GM12878 (cell line): ENCODE measurements around the gene PLXNB3. TPM values are rescaled to one million over a fixed set of nuclear protein-coding genes. Genes with fewer than 3 reads are reported as not detected.
"Not testable (repeated sequence)": the region's sequence is repeated elsewhere in the genome, so short reads cannot be mapped to it uniquely, and the experiment has no call there.

Source experiments
- ATAC-seq: fragments of 200-7000 bp; cut with Tn5 transposase; 3 replicates; pipeline ENCODE4 v1.9.1; 2020; ENCODE audit warnings: mild to moderate bottlenecking, moderate library complexity
- BruUV-seq: library from RNA; stranded (reverse); fragments of 400-500 nt; replicated peaks from 2 replicates; lab custom pipeline; 2021; lab: Mats Ljungman, UMichigan
- CTCF ChIA-PET: fragments of 300-600 bp; sonication (Branson Sonifier 250); formaldehyde crosslinking; extraction: SDS; loops from one replicate; lab custom pipeline; 2021; ENCODE audit warnings: inconsistent platforms; lab: Yijun Ruan, JAX
- POLR2A ChIA-PET: fragments of 350-600 bp; formaldehyde crosslinking; extraction: SDS; loops from one replicate; lab custom pipeline; 2021; ENCODE audit warnings: inconsistent platforms; lab: Charles Lee
- RAD21 ChIA-PET: fragments of 300-600 bp; sonication (Branson Sonifier 250); formaldehyde crosslinking; loops from one replicate; lab custom pipeline; 2023; ENCODE audit warnings: antibody characterized with exemption; ENCODE audit not compliant: unreplicated experiment; lab: Charles Lee
- SMC1A ChIA-PET: fragments of 300-600 bp; sonication (Branson Sonifier 250); formaldehyde crosslinking; loops from one replicate; lab custom pipeline; 2023; ENCODE audit not compliant: unreplicated experiment, uncharacterized antibody; lab: Charles Lee
- DNase-seq: peaks from one replicate; pipeline ENCODE4 v3.0.0-alpha.2; 2011; ENCODE audit warnings: low read depth, low spot score
- FAIRE-seq: peaks from 3 replicates; lab custom pipeline; 2011; peaks lifted over from hg19 to GRCh38; lab: Jason Lieb, UNC
- H2AFZ ChIP-seq: 2 replicates; pipeline ENCODE4 v1.6.0; 2011; ENCODE audit warnings: low read depth, low read length, control low read depth; ENCODE audit not compliant: control insufficient read depth
- H3K27ac ChIP-seq: 2 replicates; pipeline ENCODE4 v1.5.1; 2011; ENCODE audit warnings: control low read depth; ENCODE audit not compliant: control insufficient read depth, insufficient read depth
- H3K27me3 ChIP-seq, 2 experiments: replicated peaks in 1 of 2; 2 replicates each; pipeline versions ENCODE4 v1.6.0 to v1.6.1; 2011; ENCODE audit warnings: low read length in 1 of 2; ENCODE audit not compliant: control insufficient read depth in 2 of 2, insufficient read depth in 2 of 2
- H3K36me3 ChIP-seq, 2 experiments: 2 replicates each; pipeline ENCODE4 v1.5.1; 2011; ENCODE audit warnings: low read length in 1 of 2; ENCODE audit not compliant: control insufficient read depth in 2 of 2, insufficient read depth in 2 of 2
- H3K4me1 ChIP-seq: 2 replicates; pipeline ENCODE4 v1.6.1; 2011; ENCODE audit warnings: mild to moderate bottlenecking, low read length, moderate library complexity, mixed read lengths; ENCODE audit not compliant: control insufficient read depth, insufficient read depth
- H3K4me2 ChIP-seq: 2 replicates; pipeline ENCODE4 v1.6.0; 2011; ENCODE audit warnings: control low read depth; ENCODE audit not compliant: control insufficient read depth, insufficient read depth
- H3K4me3 ChIP-seq: fragments of 200-600 bp; sonication (generic); 2 replicates; pipeline ENCODE4 v1.5.1; 2016
- H3K79me2 ChIP-seq: 2 replicates; pipeline ENCODE4 v1.6.0; 2011; ENCODE audit warnings: low read length; ENCODE audit not compliant: control insufficient read depth, insufficient read depth
- H3K9ac ChIP-seq: 2 replicates; pipeline ENCODE4 v1.8.0; 2011; ENCODE audit warnings: low read length, control low read depth, mixed read lengths; ENCODE audit not compliant: control insufficient read depth, insufficient read depth
- H3K9me3 ChIP-seq: replicated peaks from 3 replicates; pipeline ENCODE4 v1.5.1; 2011; ENCODE audit warnings: mild to moderate bottlenecking, low read length; ENCODE audit not compliant: control insufficient read depth, insufficient read depth
- H4K20me1 ChIP-seq: 2 replicates; pipeline ENCODE4 v1.6.0; 2011; ENCODE audit not compliant: control insufficient read depth, insufficient read depth
- ASH2L ChIP-seq: fragments of 300-600, 200-600 bp; sonication (generic); IDR thresholded peaks from 2 replicates; pipeline ENCODE4 v1.6.1; 2017; ENCODE audit warnings: low read depth, mild to moderate bottlenecking, borderline replicate concordance
- CEBPZ ChIP-seq: fragments of 150-350 bp; IDR thresholded peaks from 2 replicates; pipeline ENCODE4 v1.6.1; 2016; ENCODE audit warnings: low read depth, low read length
- DPF2 ChIP-seq: fragments of 450-650 bp; IDR thresholded peaks from 2 replicates; pipeline ENCODE4 v1.6.1; 2017; ENCODE audit warnings: mild to moderate bottlenecking
- NRF1 ChIP-seq: conservative IDR thresholded peaks from 2 replicates; pipeline ENCODE4 v1.6.1; 2011; ENCODE audit warnings: mild to moderate bottlenecking, low read depth, low read length, improper control_type of control experiment
- POU2F2 ChIP-seq: IDR thresholded peaks from 3 replicates; pipeline ENCODE4 v1.6.1; 2011; ENCODE audit warnings: low read depth, mild to moderate bottlenecking, low read length, borderline replicate concordance
- REST ChIP-seq: IDR thresholded peaks from 2 replicates; pipeline ENCODE4 v1.6.1; 2012; ENCODE audit warnings: mild to moderate bottlenecking, low read depth, low read length
- SREBF1 ChIP-seq: IDR thresholded peaks from 2 replicates; pipeline ENCODE4 v1.6.1; 2012; ENCODE audit warnings: mild to moderate bottlenecking, low read length
- TARDBP ChIP-seq: IDR thresholded peaks from 2 replicates; pipeline ENCODE4 v1.6.1; 2016; ENCODE audit warnings: borderline replicate concordance
- YY1 ChIP-seq: IDR thresholded peaks from 2 replicates; pipeline ENCODE4 v1.6.1; 2011; ENCODE audit warnings: low read depth, mild to moderate bottlenecking, low read length
- WGBS: methylation state at CpG from one replicate; pipeline ENCODE4 v1.1.6; 2016; ENCODE audit warnings: low lambda C conversion rate; ENCODE audit not compliant: insufficient replicate concordance, insufficient coverage; ENCODE audit errors: missing lambda C conversion rate; 5-methylcytosine and 5-hydroxymethylcytosine counted together
- in situ Hi-C: fragments of 300-500 bp; cut with MboI; formaldehyde crosslinking; loops from 9 replicates; pipeline ENCODE4 v1.14.3; 2018; ENCODE audit warnings: mixed read lengths
- intact Hi-C: fragments of 100-400 bp; cut with micrococcal nuclease; formaldehyde crosslinking; loops from one replicate; pipeline ENCODE4 v1.14.2; 2022; ENCODE audit not compliant: unreplicated experiment
- polyA plus RNA-seq, 11 experiments: library from polyadenylated mRNA; depleted of rRNA in 4 of 11; unstranded in 6 of 11; stranded (reverse) in 5 of 11; fragments of >200 nt; fragmentation: Nextera tagmentation in 4 of 11; fragmentation: Illumina TruSeq in 1 of 11; extraction: Ambion mirVana in 4 of 11; extraction: Trizol in 1 of 11; gene quantifications; 1 replicate in 1 of 11; 2 replicates in 10 of 11; pipeline versions ENCODE4 v1.2.1 to v1.2.3, GENCODE V29; 2011 to 2016; ENCODE audit warnings: inconsistent platforms in 2 of 11, missing spikeins in 2 of 11, low read depth in 1 of 11
- total RNA-seq, 4 experiments: library from RNA; depleted of rRNA in 3 of 4; stranded (reverse); fragments of >200 nt in 3 of 4; fragmentation: Illumina TruSeq in 1 of 4; extraction: Trizol in 1 of 4; gene quantifications; 2 replicates each; pipeline versions ENCODE4 v1.2.1 to v1.2.3, GENCODE V29; 2013 to 2021
- TF ChIP-seq, protein P1 (sequence below): fragments of 450-650 bp; IDR thresholded peaks from 2 replicates; pipeline ENCODE4 v1.6.1; 2016; ENCODE audit warnings: mild to moderate bottlenecking

PLXNB3 gene
- total and polyA plus RNA-seq, 10 of the 15 experiments (the other 5 are each of a cell fraction or from before 2014, with no cell fraction given): 0.06 to 0.68 (median 0.19) TPM; not detected in 4

GRCh38 chrX:153741446-153741845 is 22.6 kb upstream of the PLXNB3 start:
- Histone ChIP-seq H3K27ac (no peak overlapping the region), H3K9me3 (no peaks in the 10 kb centered on the region; the same call in 2 of the 3 replicates), H3K4me3 (no peak overlapping the region), H3K4me1 (no peaks in the 10 kb centered on the region), H3K4me2 (no peak overlapping the region), H2AFZ (no peak overlapping the region), H3K36me3 (no peaks in the 10 kb centered on the region), H3K9ac (no peak overlapping the region), H4K20me1 (no peaks in the 10 kb centered on the region)
- BruUV-seq: no TSS peak
- SMC1A ChIA-PET: no interaction called here
- POLR2A ChIA-PET: no interaction called here
- intact Hi-C loops: no loop called here
- in situ Hi-C loops: no loop called here
- CTCF ChIA-PET: no interaction called here
- TF ChIP-seq TARDBP (no peak), ASH2L (no peak), REST (no peak), CEBPZ (no peak), NRF1 (no peak), DPF2 (no peak), POU2F2 (no peak), SREBF1 (no peak), YY1 (no peak)
- TF ChIP-seq, protein P1, sequence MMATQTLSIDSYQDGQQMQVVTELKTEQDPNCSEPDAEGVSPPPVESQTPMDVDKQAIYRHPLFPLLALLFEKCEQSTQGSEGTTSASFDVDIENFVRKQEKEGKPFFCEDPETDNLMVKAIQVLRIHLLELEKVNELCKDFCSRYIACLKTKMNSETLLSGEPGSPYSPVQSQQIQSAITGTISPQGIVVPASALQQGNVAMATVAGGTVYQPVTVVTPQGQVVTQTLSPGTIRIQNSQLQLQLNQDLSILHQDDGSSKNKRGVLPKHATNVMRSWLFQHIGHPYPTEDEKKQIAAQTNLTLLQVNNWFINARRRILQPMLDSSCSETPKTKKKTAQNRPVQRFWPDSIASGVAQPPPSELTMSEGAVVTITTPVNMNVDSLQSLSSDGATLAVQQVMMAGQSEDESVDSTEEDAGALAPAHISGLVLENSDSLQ: no peak
- TF ChIP-seq, all 136 proteins: peak for 0
- ATAC-seq: no peak
- no peak for FAIRE-seq
- RAD21 ChIA-PET: no interaction called here
- Histone ChIP-seq H3K79me2 (no peaks in the 10 kb centered on the region), H3K27me3 (no peaks in the 10 kb centered on the region; a peak in 1 of 4 replicates)
- DNase-seq: no peak
- WGBS: 40% methylated on average over 14 of the region's 14 CpGs

DNA sequence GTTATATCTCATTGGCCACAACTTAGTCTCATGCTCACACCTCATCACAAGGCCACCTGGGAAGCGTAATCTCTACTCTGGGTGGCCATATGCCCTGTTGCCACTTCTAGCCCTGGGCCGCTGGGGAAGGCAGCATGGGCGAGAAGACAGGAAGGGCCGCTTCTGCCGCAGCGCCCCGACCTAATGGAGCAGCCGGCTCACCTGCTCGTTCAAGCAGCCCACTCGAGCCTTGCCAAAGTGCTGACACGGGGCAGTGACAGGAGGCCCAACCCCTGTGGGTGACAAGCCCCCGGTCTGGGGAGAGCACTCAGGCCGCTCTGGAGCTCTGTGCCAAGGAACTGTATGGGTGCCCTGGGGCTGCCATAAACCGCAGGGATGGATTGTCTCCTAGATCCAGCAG is 21.9 kb upstream of the PLXNB3 start:
- RAD21 ChIA-PET, DNase-seq, H4K20me1 ChIP-seq, POLR2A ChIA-PET, BruUV-seq, H3K9ac ChIP-seq, H3K27ac ChIP-seq, H3K79me2 ChIP-seq, ATAC-seq, H3K9me3 ChIP-seq, SMC1A ChIA-PET, H3K4me3 ChIP-seq, H3K4me2 ChIP-seq, H2AFZ ChIP-seq, FAIRE-seq, intact Hi-C loops, H3K36me3 ChIP-seq, CTCF ChIA-PET, H3K4me1 ChIP-seq, in situ Hi-C loops, H3K27me3 ChIP-seq: not testable (repeated sequence)
- WGBS: 64% methylated on average over 14 of the region's 14 CpGs
